WERI-Rb-1 (cell line): ENCODE results near the gene AOC2.
"Not testable (repeated sequence)": the region's sequence is repeated elsewhere in the genome, so short reads cannot be mapped to it uniquely, and the experiment has no call there.

Source experiments
- DNase-seq: peaks from one replicate; pipeline ENCODE4 v3.0.0-alpha.2; 2020
- H3K27ac ChIP-seq: fragments of 250-450 bp; sonication (Bioruptor Pico); 2 replicates; pipeline ENCODE4 v1.5.1; 2020; ENCODE audit warnings: mild to moderate bottlenecking, moderate library complexity
- H3K27me3 ChIP-seq: fragments of 250-450 bp; sonication (Bioruptor Pico); 2 replicates; pipeline ENCODE4 v1.5.1; 2021; ENCODE audit warnings: mild to moderate bottlenecking, low read depth, moderate library complexity; ENCODE audit not compliant: insufficient read depth, severe bottlenecking
- H3K36me3 ChIP-seq: fragments of 250-450 bp; sonication (Bioruptor Pico); 2 replicates; pipeline ENCODE4 v1.5.1; 2020; ENCODE audit warnings: mild to moderate bottlenecking, moderate library complexity
- H3K4me3 ChIP-seq: 2 replicates; pipeline ENCODE4 v1.5.1; 2011; ENCODE audit warnings: low read depth, mild to moderate bottlenecking, control low read depth, low read length
- H3K9me3 ChIP-seq: fragments of 250-450 bp; sonication (Bioruptor Pico); 2 replicates; pipeline ENCODE4 v1.5.1; 2021; ENCODE audit warnings: mild to moderate bottlenecking, moderate library complexity; ENCODE audit not compliant: severe bottlenecking
- TF ChIP-seq, protein P1 (sequence below): IDR thresholded peaks from 2 replicates; pipeline ENCODE4 v1.5.1; 2011; ENCODE audit warnings: low read depth, mild to moderate bottlenecking, control low read depth, inconsistent platforms, low read length

AOC2 gene

DNA sequence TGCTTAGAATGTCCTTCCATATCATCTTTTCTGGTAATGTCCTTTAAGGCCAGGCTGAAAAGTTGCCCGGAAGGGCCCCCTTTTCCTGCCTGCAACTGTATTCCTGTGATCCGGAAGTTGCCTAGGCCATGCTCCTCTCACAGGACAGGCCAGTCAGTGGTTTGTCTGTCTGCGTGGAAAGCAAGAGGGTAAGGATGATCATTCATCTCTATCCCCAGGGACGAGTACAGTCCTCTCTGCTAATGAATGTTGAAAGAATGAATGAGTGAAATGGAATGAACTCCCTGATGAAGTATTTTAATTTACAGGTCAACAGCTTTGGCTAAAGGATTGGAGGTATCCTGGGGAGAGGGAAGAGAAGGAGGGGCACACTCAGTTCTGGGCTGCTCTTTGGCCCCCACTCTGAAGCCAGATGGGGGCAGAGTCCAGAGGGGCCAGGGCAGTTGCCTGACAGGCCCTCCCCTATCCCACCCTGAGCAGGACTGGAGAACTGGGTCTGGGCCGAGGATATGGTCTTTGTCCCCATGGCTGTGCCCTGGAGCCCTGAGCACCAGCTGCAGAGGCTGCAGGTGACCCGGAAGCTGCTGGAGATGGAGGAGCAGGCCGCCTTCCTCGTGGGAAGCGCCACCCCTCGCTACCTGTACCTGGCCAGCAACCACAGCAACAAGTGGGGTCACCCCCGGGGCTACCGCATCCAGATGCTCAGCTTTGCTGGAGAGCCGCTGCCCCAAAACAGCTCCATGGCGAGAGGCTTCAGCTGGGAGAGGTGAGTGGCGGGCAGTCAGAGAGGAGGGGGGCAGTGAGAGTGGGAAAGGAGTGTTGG lies 9.8 kb downstream of the AOC2 start:
- Histone ChIP-seq H3K36me3 (no peaks in the 10 kb centered on the region), H3K27ac (no peak overlapping the region), H3K27me3 (no peaks in the 10 kb centered on the region), H3K4me3 (no peak overlapping the region), H3K9me3 (no peaks in the 10 kb centered on the region)
- no peak for DNase-seq
- TF ChIP-seq, protein P1, sequence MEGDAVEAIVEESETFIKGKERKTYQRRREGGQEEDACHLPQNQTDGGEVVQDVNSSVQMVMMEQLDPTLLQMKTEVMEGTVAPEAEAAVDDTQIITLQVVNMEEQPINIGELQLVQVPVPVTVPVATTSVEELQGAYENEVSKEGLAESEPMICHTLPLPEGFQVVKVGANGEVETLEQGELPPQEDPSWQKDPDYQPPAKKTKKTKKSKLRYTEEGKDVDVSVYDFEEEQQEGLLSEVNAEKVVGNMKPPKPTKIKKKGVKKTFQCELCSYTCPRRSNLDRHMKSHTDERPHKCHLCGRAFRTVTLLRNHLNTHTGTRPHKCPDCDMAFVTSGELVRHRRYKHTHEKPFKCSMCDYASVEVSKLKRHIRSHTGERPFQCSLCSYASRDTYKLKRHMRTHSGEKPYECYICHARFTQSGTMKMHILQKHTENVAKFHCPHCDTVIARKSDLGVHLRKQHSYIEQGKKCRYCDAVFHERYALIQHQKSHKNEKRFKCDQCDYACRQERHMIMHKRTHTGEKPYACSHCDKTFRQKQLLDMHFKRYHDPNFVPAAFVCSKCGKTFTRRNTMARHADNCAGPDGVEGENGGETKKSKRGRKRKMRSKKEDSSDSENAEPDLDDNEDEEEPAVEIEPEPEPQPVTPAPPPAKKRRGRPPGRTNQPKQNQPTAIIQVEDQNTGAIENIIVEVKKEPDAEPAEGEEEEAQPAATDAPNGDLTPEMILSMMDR, result no peak

- Histone ChIP-seq H3K27ac (no peak overlapping the region), H3K36me3 (no peaks in the 10 kb centered on the region), H3K27me3 (no peaks in the 10 kb centered on the region), H3K9me3 (no peaks in the 10 kb centered on the region), H3K4me3 (no peak overlapping the region)
- DNase-seq, result no peak
- TF ChIP-seq, protein P1, result no peak
Observed at GRCh38 chr17:42855048-42855596, 10.7 kb downstream of the AOC2 start.

DNA sequence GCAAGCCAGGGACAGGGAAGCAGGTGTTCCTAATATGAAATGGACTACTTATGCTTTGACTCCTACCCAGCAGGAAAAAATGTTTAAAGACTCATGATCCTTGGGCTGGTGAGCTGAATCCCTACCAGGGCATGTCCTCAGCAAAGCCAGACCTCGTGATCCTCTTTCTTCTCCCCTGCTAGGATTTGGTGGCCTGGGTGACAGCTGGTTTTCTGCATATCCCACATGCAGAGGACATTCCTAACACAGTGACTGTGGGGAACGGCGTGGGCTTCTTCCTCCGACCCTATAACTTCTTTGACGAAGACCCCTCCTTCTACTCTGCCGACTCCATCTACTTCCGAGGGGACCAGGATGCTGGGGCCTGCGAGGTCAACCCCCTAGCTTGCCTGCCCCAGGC lies 11.7 kb downstream of the AOC2 start:
- not testable (repeated sequence) for H3K27me3 ChIP-seq, H3K36me3 ChIP-seq, H3K27ac ChIP-seq, H3K4me3 ChIP-seq, H3K9me3 ChIP-seq
- DNase-seq, result peak; percentile 61

DNA sequence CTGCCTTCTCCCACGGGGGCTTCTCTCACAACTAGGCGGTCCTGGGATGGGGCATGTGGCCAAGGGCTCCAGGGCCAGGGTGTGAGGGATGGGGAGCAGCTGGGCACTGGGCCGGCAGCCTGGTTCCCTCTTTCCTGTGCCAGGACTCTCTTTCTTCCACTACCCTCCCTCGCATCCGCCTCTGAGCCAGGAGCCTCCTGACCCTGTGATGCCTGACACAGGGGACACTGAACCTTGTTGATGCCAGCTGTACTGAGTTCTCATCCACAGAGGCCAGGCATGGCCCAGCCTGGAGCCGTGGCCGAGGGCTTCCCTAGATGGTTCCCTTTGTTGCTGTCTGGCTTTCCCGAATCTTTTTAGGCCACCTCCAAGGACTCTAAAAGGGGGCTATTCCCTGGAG lies 12.1 kb downstream of the AOC2 start:
- H3K4me3 ChIP-seq, H3K27ac ChIP-seq, DNase-seq, H3K27me3 ChIP-seq, H3K36me3 ChIP-seq, H3K9me3 ChIP-seq: not testable (repeated sequence)

- TF ChIP-seq, protein P1, result no peak
- no peak for DNase-seq
- Histone ChIP-seq H3K27me3 (no peaks in the 10 kb centered on the region), H3K36me3 (no peaks in the 10 kb centered on the region), H3K4me3 (no peak overlapping the region), H3K27ac (no peak overlapping the region), H3K9me3 (no peaks in the 10 kb centered on the region)
Observed at GRCh38 chr17:42857389-42857788, 13.0 kb downstream of the AOC2 start.

GRCh38 chr17:42865638-42866094 lies 21.3 kb downstream of the AOC2 start:
- Histone ChIP-seq H3K27ac (no peak overlapping the region), H3K9me3 (peaks cover 12% of the 10 kb centered on the region), H3K4me3 (no peak overlapping the region), H3K36me3 (no peaks in the 10 kb centered on the region), H3K27me3 (no peaks in the 10 kb centered on the region)
- TF ChIP-seq, protein P1, result no peak
- DNase-seq, result no peak
